ENCODE data around the gene LIM2.

DNA sequence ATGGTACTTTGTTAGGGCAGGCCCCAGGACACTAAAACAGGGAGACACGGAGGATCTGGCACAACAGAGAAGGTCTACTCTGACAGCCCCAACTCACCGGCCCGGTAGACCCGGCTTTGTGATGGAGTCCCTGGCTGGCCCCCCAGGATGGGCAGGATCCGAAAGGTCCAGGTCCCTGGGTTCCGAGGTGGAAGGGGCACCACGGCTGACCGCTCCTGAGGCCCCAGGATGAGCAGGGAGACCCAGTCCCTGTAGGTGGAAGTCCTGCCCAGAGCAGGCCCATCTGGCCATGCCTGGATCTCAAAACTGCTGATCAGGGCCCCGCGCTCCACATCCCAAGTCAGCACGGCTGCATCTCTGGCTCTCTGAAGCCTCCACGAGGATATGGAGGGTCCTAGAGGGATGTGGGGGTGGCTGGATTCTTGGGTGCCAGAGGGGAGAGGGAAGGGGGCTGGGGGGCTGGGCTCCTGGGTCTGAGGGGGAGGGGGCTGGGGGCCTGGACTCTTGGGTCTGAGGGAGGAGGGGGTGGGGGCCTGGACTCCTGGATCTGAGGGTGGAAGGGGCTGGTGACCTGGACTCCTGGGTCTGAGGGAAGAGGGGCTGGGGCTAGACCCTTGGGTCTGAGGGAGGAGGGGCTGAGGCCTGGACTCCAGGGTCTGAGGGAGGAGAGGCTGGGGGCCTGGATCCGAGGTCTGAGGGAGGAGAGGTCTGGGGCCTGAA is 50.5 kb downstream of the LIM2 start:
- TF ChIP-seq, protein P1, sequence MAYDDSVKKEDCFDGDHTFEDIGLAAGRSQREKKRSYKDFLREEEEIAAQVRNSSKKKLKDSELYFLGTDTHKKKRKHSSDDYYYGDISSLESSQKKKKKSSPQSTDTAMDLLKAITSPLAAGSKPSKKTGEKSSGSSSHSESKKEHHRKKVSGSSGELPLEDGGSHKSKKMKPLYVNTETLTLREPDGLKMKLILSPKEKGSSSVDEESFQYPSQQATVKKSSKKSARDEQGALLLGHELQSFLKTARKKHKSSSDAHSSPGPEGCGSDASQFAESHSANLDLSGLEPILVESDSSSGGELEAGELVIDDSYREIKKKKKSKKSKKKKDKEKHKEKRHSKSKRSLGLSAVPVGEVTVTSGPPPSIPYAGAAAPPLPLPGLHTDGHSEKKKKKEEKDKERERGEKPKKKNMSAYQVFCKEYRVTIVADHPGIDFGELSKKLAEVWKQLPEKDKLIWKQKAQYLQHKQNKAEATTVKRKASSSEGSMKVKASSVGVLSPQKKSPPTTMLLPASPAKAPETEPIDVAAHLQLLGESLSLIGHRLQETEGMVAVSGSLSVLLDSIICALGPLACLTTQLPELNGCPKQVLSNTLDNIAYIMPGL (CRISPR knock-in tag; IDR thresholded peaks at IDR 0.05) = no peak
- TF ChIP-seq, protein P2, sequence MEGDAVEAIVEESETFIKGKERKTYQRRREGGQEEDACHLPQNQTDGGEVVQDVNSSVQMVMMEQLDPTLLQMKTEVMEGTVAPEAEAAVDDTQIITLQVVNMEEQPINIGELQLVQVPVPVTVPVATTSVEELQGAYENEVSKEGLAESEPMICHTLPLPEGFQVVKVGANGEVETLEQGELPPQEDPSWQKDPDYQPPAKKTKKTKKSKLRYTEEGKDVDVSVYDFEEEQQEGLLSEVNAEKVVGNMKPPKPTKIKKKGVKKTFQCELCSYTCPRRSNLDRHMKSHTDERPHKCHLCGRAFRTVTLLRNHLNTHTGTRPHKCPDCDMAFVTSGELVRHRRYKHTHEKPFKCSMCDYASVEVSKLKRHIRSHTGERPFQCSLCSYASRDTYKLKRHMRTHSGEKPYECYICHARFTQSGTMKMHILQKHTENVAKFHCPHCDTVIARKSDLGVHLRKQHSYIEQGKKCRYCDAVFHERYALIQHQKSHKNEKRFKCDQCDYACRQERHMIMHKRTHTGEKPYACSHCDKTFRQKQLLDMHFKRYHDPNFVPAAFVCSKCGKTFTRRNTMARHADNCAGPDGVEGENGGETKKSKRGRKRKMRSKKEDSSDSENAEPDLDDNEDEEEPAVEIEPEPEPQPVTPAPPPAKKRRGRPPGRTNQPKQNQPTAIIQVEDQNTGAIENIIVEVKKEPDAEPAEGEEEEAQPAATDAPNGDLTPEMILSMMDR (IDR thresholded peaks at IDR 0.05) = no peak
- TF ChIP-seq, protein P3, sequence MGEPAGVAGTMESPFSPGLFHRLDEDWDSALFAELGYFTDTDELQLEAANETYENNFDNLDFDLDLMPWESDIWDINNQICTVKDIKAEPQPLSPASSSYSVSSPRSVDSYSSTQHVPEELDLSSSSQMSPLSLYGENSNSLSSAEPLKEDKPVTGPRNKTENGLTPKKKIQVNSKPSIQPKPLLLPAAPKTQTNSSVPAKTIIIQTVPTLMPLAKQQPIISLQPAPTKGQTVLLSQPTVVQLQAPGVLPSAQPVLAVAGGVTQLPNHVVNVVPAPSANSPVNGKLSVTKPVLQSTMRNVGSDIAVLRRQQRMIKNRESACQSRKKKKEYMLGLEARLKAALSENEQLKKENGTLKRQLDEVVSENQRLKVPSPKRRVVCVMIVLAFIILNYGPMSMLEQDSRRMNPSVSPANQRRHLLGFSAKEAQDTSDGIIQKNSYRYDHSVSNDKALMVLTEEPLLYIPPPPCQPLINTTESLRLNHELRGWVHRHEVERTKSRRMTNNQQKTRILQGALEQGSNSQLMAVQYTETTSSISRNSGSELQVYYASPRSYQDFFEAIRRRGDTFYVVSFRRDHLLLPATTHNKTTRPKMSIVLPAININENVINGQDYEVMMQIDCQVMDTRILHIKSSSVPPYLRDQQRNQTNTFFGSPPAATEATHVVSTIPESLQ (CRISPR knock-in tag; IDR thresholded peaks at IDR 0.05) = no peak
- TF ChIP-seq, protein P4, sequence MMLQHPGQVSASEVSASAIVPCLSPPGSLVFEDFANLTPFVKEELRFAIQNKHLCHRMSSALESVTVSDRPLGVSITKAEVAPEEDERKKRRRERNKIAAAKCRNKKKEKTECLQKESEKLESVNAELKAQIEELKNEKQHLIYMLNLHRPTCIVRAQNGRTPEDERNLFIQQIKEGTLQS (CRISPR knock-in tag; conservative IDR thresholded peaks at IDR 0.05) = no peak
- TF ChIP-seq, protein P5, sequence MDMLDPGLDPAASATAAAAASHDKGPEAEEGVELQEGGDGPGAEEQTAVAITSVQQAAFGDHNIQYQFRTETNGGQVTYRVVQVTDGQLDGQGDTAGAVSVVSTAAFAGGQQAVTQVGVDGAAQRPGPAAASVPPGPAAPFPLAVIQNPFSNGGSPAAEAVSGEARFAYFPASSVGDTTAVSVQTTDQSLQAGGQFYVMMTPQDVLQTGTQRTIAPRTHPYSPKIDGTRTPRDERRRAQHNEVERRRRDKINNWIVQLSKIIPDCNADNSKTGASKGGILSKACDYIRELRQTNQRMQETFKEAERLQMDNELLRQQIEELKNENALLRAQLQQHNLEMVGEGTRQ (CRISPR knock-in tag; IDR thresholded peaks at IDR 0.05) = no peak

Data from WTC11 (cell line).